HL-60 (cell line): ENCODE data around the gene OTX2.

Experiments used
- DNase-seq, 2 experiments: peaks; one replicate each; pipeline ENCODE4 v3.0.0-alpha.2; 2010 to 2020; ENCODE audit warnings: low read depth in 1 of 2, low spot score in 1 of 2
- H3K27ac ChIP-seq: fragments of 250-450 bp; sonication (Bioruptor Pico); replicated peaks from 2 replicates; pipeline ENCODE4 v1.5.1; 2020; ENCODE audit warnings: mild to moderate bottlenecking, moderate library complexity
- H3K27me3 ChIP-seq: fragments of 250-450 bp; sonication (Bioruptor Pico); 2 replicates; pipeline ENCODE4 v1.5.1; 2021; ENCODE audit warnings: mild to moderate bottlenecking, moderate library complexity; ENCODE audit not compliant: insufficient read depth, poor library complexity, severe bottlenecking
- H3K4me3 ChIP-seq: replicated peaks from 2 replicates; pipeline ENCODE4 v1.5.1; 2011; ENCODE audit warnings: mild to moderate bottlenecking, control low read depth, low read length; ENCODE audit not compliant: insufficient read depth
- GABPA ChIP-seq: IDR thresholded peaks from 2 replicates; pipeline ENCODE4 v1.6.1; 2012; ENCODE audit warnings: low read depth
- POLR2AphosphoS5 ChIP-seq: IDR thresholded peaks from 2 replicates; pipeline ENCODE4 v1.6.1; 2012; ENCODE audit warnings: low read depth
- SPI1 ChIP-seq: IDR thresholded peaks from 2 replicates; pipeline ENCODE4 v1.6.1; 2012; ENCODE audit warnings: low read depth, mild to moderate bottlenecking, borderline replicate concordance
- TF ChIP-seq, protein P1 (sequence below): IDR thresholded peaks from 2 replicates; pipeline ENCODE4 v1.6.1; 2012; ENCODE audit warnings: low read depth; ENCODE audit not compliant: insufficient replicate concordance
- TF ChIP-seq, protein P2 (sequence below): IDR thresholded peaks from one replicate; pipeline ENCODE4 v1.5.1; 2011; ENCODE audit warnings: low read length, control low read depth, inconsistent platforms; ENCODE audit not compliant: insufficient read depth

Gene OTX2

DNA sequence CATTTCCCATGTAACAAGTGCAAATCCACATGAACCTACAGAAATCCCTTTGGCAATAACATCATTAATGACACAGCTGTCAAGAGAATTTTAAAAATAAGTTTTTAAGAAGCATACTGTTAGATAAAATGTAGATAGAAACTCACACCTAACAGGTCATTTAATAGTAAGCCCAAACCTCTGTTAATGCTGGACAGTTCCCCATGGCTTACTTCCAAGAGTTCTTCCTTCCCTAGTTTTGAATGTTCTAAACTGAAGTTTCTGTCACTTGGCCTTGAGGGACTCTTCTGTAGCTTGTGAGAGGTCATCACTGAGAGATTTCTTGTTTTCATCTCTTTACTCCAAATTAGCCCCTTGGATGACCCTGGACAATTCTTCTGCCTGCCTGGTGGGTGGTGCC lies 22.7 kb downstream of the OTX2 start:
- DNase-seq, result no peak
- Histone ChIP-seq H3K27ac (no peak overlapping the region), H3K27me3 (peaks cover 12% of the 10 kb centered on the region), H3K4me3 (no peak overlapping the region)
- TF ChIP-seq, protein P1, sequence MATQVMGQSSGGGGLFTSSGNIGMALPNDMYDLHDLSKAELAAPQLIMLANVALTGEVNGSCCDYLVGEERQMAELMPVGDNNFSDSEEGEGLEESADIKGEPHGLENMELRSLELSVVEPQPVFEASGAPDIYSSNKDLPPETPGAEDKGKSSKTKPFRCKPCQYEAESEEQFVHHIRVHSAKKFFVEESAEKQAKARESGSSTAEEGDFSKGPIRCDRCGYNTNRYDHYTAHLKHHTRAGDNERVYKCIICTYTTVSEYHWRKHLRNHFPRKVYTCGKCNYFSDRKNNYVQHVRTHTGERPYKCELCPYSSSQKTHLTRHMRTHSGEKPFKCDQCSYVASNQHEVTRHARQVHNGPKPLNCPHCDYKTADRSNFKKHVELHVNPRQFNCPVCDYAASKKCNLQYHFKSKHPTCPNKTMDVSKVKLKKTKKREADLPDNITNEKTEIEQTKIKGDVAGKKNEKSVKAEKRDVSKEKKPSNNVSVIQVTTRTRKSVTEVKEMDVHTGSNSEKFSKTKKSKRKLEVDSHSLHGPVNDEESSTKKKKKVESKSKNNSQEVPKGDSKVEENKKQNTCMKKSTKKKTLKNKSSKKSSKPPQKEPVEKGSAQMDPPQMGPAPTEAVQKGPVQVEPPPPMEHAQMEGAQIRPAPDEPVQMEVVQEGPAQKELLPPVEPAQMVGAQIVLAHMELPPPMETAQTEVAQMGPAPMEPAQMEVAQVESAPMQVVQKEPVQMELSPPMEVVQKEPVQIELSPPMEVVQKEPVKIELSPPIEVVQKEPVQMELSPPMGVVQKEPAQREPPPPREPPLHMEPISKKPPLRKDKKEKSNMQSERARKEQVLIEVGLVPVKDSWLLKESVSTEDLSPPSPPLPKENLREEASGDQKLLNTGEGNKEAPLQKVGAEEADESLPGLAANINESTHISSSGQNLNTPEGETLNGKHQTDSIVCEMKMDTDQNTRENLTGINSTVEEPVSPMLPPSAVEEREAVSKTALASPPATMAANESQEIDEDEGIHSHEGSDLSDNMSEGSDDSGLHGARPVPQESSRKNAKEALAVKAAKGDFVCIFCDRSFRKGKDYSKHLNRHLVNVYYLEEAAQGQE, result peak; percentile 83
- no peak for TF ChIP-seq GABPA

DNA sequence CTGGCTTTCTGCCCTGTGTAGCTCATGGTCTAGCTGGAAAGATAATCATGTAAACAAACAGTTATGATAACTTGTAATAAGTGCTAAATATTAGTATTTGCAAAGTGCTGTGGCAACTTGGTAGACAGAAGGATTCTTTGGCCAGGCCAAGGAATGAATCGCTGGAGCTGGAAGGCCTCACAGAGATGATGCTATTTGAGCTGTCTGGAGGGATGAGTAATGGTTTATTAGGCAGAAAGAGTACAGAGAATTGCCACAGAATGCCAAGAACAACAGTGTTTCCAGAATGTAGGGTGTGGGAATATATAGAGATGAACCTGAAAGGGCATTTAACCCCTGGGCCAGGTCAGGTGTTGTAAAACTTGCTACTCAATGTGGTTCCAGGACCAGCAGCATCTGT lies 27.6 kb downstream of the OTX2 start:
- no peak for TF ChIP-seq POLR2AphosphoS5
- TF ChIP-seq, protein P2, sequence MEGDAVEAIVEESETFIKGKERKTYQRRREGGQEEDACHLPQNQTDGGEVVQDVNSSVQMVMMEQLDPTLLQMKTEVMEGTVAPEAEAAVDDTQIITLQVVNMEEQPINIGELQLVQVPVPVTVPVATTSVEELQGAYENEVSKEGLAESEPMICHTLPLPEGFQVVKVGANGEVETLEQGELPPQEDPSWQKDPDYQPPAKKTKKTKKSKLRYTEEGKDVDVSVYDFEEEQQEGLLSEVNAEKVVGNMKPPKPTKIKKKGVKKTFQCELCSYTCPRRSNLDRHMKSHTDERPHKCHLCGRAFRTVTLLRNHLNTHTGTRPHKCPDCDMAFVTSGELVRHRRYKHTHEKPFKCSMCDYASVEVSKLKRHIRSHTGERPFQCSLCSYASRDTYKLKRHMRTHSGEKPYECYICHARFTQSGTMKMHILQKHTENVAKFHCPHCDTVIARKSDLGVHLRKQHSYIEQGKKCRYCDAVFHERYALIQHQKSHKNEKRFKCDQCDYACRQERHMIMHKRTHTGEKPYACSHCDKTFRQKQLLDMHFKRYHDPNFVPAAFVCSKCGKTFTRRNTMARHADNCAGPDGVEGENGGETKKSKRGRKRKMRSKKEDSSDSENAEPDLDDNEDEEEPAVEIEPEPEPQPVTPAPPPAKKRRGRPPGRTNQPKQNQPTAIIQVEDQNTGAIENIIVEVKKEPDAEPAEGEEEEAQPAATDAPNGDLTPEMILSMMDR, result no peak
- TF ChIP-seq, protein P1, result no peak
- TF ChIP-seq SPI1, result no peak
- TF ChIP-seq GABPA, result no peak
- no peak overlapping the region for H3K4me3 ChIP-seq
- no peak for DNase-seq

DNA sequence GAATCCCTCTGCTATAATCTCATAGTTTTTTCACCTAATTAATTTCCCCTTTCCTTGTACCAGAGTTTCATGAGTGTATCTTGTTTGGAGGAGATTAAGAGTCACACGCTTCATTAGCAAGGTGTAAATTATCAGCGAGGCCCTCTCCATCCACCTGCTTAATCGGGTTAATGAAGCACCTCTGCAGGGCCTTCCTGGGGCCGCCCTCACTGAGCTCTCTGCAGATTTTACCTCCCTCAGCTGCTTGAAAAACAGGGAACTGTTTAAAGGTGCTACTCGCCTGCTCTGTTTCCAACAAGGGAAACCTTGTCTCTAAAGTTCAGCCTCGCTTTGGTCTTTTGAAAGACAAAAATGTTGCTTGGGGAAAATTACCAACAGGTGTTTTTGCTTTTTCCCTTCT lies 35.8 kb downstream of the OTX2 start:
- DNase-seq, result no peak
- Histone ChIP-seq H3K4me3 (no peak overlapping the region), H3K27ac (no peak overlapping the region), H3K27me3 (no peaks in the 10 kb centered on the region)
- TF ChIP-seq, protein P2, result no peak
- TF ChIP-seq, protein P1, result no peak
- TF ChIP-seq POLR2AphosphoS5 (no peak), SPI1 (no peak), GABPA (no peak)

More for the DNA sequence above, 27.6 kb downstream of the OTX2 start:
- H3K27ac ChIP-seq, result no peak overlapping the region
- H3K27me3 ChIP-seq, result peaks cover 7% of the 10 kb centered on the region

DNA sequence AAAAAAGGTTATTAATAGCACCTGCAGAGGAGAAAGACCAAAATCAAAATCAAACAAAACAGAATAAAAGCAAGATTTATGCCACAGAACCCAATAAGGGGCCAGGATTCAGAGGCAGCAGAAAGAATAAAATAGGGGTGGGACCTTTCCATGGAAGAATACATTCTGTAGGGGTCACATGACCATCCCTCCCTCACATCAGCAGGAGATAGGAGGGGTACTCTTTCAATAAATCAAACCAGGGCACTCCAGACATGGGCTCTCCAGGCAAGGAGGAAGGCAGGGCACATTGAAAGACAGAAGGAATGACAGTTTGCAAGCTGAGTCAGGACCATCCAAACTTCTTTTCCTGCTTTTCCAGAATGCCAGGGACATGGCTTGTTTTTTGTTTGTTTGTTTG lies 39.8 kb downstream of the OTX2 start:
- no peak overlapping the region for H3K4me3 ChIP-seq
- DNase-seq, result no peak
- no peak for TF ChIP-seq POLR2AphosphoS5
- TF ChIP-seq, protein P1, result no peak
- TF ChIP-seq, protein P2, result no peak
- no peak for TF ChIP-seq GABPA
- no peak for TF ChIP-seq SPI1
- no peak overlapping the region for H3K27ac ChIP-seq
- H3K27me3 ChIP-seq, result no peaks in the 10 kb centered on the region
